C4-2B (cell line): ENCODE measurements around the gene PBX1.
A peak's percentile ranks its signal among the peaks of the same experiment; 100 is the strongest.

Experiments used
- H3K27ac ChIP-seq: fragments of 450-650 bp; 2 replicates; pipeline ENCODE4 v1.5.1; 2017
- CTCF ChIP-seq: fragments of 450-650 bp; conservative IDR thresholded peaks from 2 replicates; pipeline ENCODE4 v1.5.1; 2017; ENCODE audit warnings: mild to moderate bottlenecking
- ZFX ChIP-seq: fragments of 450-650 bp; IDR thresholded peaks from 2 replicates; pipeline ENCODE4 v1.6.1; 2017

The PBX1 gene

GRCh38 chr1:164701189-164701761, 142.3 kb downstream of the PBX1 start:
- no peak for TF ChIP-seq CTCF
- no peak for TF ChIP-seq ZFX
- H3K27ac ChIP-seq: no peak overlapping the region

GRCh38 chr1:164702216-164702615, 143.2 kb downstream of the PBX1 start:
- no peak overlapping the region for H3K27ac ChIP-seq
- TF ChIP-seq ZFX: no peak
- no peak for TF ChIP-seq CTCF

DNA sequence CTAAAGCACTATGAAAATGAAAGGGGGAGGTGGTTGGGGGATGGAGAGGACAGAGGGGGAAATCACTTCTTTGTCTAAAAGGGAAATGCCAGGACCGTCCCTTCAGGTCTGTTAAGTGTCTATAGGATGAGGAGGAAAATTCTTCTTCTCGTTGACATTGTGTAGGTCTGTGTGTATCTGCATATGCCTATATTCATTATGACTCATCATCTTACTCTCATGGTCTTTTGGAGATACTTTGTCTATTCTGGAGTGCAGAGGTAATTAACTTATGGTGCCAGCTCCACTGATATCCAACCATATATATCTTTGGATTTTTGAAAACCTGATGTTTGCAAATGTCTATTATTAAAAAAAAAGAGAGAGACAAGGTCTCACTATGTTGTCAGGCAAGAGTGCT, 143.7 kb downstream of the PBX1 start:
- TF ChIP-seq ZFX (no peak), CTCF (no peak)
- H3K27ac ChIP-seq: no peak overlapping the region

GRCh38 chr1:164703463-164703862, 144.5 kb downstream of the PBX1 start:
- H3K27ac ChIP-seq: no peak overlapping the region
- TF ChIP-seq CTCF (no peak), ZFX (no peak)

- H3K27ac ChIP-seq: no peak overlapping the region
- TF ChIP-seq CTCF: no peak
- no peak for TF ChIP-seq ZFX
Measured at GRCh38 chr1:164703960-164704411, 145.0 kb downstream of the PBX1 start.

DNA sequence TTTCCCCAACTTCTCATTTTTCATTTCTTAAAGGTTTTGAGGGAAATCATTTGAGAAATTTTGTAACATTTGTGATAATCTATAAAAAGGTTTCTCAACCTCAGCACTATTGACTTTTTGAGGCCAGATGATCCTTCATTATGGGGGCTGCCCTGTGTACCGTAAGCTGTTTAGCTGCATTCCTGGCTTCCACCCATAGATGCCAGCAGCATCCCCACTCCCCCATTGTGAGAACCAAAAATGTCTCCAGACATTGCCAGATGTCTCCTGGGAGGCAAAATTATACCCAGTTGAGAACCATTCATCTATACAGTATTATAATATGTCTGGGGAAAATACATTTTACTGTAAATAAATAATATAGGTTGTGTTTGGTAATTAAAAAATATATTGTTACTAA, 146.0 kb downstream of the PBX1 start:
- TF ChIP-seq ZFX (no peak), CTCF (peak; percentile 12)
- H3K27ac ChIP-seq: no peak overlapping the region

DNA sequence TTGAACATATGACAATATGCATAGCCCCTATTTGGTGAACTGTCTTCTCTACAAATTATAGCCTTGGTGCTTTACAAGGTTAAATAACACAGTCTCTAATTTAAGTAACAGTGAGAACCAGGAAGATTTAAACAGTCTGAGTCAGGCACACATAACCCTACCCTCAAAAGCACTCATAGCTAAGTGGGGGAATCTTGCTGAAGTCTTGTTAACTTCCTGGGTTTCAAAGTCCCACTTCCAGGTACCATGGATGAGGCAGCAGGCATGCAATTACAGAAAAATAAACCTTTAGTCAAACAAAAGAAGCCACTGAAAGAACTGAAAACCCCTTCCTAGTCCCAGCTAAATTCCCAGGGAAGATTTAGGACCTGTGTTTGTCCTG, 147.6 kb downstream of the PBX1 start:
- TF ChIP-seq ZFX (no peak), CTCF (no peak)

More for the DNA sequence above, 147.6 kb downstream of the PBX1 start:
- H3K27ac ChIP-seq: no peak overlapping the region
